Left ventricle myocardium inferior (tissue), 1 donor: Measurements from ENCODE around the gene PRDM2. TPM values are rescaled to one million over a fixed set of nuclear protein-coding genes. Genes with fewer than 3 reads are reported as not detected.

ENCODE experiments used
- DNase-seq: peaks from one replicate; pipeline ENCODE4 v3.0.0-alpha.2; 2020
- H3K27ac ChIP-seq: fragments of 200-600 bp; replicated peaks from 2 replicates; pipeline ENCODE4 v1.8.0; 2021
- H3K27me3 ChIP-seq: fragments of 200-600 bp; 2 replicates; pipeline ENCODE4 v1.8.0; 2021; ENCODE audit warnings: low read depth
- H3K36me3 ChIP-seq: fragments of 200-600 bp; 2 replicates; pipeline ENCODE4 v1.8.0; 2021
- H3K4me1 ChIP-seq: fragments of 200-600 bp; 2 replicates; pipeline ENCODE4 v1.8.0; 2021
- H3K4me3 ChIP-seq: fragments of 200-600 bp; 2 replicates; pipeline ENCODE4 v1.8.0; 2021; ENCODE audit warnings: mild to moderate bottlenecking, moderate library complexity
- H3K9me3 ChIP-seq: fragments of 200-600 bp; replicated peaks from 2 replicates; pipeline ENCODE4 v1.8.0; 2021
- intact Hi-C: fragments of 100-400 bp; cut with micrococcal nuclease; formaldehyde crosslinking; loops from one replicate; pipeline ENCODE4 v1.11.0; 2022
- total RNA-seq: library from RNA; stranded (reverse); fragmentation: NEBNext Ultra II Directional; extraction: Animal tissue kit (Norgen Biotek cat#: 25700); gene quantifications from one replicate; pipeline ENCODE4 v1.2.1, GENCODE V29; 2021
- TF ChIP-seq, protein P1 (sequence below): fragments of 200-600 bp; IDR thresholded peaks from 2 replicates; pipeline ENCODE4 v1.8.0; 2021; ENCODE audit warnings: antibody characterized with exemption, mild to moderate bottlenecking, borderline replicate concordance
- donor health status: DM: no; HTN: yes; CAD: no; lungs with severe emphysema.

PRDM2 gene
- total RNA-seq, 1 donor from 2014 or later, result 36.1 TPM

DNA sequence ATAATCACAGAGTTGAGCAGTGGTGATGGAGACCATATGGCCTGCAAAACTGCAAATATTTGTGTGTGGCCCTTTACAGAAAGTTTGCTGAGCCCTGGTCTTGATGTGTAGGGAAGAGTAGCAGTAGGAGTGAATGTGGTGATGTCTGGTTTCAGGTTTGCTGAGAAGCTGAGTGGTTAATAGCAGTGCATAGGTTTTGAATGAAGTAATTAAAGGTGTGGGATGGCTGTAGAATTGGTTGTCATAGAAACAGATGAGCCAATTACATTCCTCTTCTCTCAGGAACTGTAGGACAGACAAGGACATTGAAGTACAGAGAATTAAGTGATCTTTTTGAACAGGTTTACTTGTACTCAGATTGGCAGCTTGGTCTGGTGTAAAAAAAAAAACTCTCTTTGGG lies 37.4 kb downstream of the PRDM2 start:
- Histone ChIP-seq H3K36me3 (peaks cover 6% of the 10 kb centered on the region), H3K27me3 (no peaks in the 10 kb centered on the region), H3K4me1 (no peaks in the 10 kb centered on the region), H3K27ac (no peak overlapping the region), H3K9me3 (no peaks in the 10 kb centered on the region), H3K4me3 (no peak overlapping the region)
- no peak for DNase-seq
- intact Hi-C loops, result no loop called here
- TF ChIP-seq, protein P1, sequence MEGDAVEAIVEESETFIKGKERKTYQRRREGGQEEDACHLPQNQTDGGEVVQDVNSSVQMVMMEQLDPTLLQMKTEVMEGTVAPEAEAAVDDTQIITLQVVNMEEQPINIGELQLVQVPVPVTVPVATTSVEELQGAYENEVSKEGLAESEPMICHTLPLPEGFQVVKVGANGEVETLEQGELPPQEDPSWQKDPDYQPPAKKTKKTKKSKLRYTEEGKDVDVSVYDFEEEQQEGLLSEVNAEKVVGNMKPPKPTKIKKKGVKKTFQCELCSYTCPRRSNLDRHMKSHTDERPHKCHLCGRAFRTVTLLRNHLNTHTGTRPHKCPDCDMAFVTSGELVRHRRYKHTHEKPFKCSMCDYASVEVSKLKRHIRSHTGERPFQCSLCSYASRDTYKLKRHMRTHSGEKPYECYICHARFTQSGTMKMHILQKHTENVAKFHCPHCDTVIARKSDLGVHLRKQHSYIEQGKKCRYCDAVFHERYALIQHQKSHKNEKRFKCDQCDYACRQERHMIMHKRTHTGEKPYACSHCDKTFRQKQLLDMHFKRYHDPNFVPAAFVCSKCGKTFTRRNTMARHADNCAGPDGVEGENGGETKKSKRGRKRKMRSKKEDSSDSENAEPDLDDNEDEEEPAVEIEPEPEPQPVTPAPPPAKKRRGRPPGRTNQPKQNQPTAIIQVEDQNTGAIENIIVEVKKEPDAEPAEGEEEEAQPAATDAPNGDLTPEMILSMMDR, result no peak

DNA sequence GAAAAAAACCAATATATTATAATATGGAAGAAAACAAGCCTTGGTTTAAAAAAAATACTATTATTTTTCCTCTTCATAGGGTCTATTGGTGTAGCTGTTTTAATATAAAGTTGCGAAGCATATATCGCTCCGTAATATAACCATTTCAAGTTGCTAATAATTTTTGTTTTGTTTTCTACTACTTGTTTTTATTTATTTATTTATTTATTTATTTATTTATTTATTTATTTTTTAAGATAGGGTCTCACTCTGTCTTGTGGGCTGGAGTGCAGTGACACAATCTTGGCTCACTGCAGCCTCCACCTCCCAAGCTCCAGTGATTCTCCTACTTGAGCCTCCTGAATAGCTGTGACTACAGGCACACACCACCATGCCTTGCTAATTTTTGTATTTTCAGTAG lies 46.4 kb downstream of the PRDM2 start:
- Histone ChIP-seq H3K4me1 (peaks cover 30% of the 10 kb centered on the region), H3K9me3 (no peaks in the 10 kb centered on the region), H3K4me3 (no peak overlapping the region), H3K36me3 (peaks cover 11% of the 10 kb centered on the region), H3K27ac (no peak overlapping the region), H3K27me3 (no peaks in the 10 kb centered on the region)
- no peak for DNase-seq
- TF ChIP-seq, protein P1, result no peak
- intact Hi-C loops, result no loop called here

DNA sequence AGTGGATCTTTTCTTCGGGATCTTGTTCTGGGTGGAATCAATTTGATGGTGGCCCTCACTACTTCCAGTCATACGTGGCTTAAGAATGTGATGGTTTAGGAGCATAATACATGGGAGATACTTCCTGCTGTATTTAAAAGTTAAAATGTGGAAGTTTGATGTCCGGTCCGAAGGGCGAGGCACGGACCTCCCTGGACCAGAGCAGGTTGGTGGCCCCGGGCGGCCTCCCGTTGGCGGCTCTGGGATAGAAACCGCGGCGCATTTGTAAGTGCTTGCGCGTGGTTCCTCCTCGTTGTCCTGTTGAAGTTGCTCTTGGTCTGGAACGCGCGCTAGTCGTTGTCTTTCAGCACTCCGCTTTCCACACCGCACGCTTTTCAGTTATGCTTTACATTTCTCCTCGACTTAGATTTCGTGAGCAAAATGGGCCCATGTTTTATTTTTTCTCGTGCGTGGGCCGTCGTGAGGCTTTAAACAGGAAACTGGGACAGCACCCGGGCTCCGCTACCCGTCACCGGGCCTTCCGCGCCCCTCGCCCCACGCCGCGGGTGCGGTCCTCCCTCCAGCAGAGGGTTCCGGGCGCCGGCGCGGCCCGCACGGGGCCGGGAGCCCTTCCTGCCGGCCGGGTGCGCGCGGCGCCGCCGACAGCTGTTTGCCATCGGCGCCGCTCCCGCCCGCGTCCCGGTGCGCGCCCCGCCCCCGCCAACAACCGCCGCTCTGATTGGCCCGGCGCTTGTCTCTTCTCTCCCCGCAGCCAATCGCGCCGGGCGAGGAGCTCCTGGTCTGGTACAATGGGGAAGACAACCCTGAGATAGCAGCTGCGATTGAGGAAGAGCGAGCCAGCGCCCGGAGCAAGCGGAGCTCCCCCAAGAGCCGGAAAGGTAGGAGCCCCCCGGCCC lies 48.9 kb downstream of the PRDM2 start:
- Histone ChIP-seq H3K4me3 (peak overlapping the region; percentile 92), H3K27ac (peak overlapping the region; percentile 95), H3K27me3 (no peaks in the 10 kb centered on the region), H3K9me3 (no peaks in the 10 kb centered on the region), H3K4me1 (peaks cover 55% of the 10 kb centered on the region), H3K36me3 (no peaks in the 10 kb centered on the region)
- intact Hi-C loops, result no loop called here
- peak; percentile 98 for DNase-seq
- TF ChIP-seq, protein P1, result peak; percentile 38

DNA sequence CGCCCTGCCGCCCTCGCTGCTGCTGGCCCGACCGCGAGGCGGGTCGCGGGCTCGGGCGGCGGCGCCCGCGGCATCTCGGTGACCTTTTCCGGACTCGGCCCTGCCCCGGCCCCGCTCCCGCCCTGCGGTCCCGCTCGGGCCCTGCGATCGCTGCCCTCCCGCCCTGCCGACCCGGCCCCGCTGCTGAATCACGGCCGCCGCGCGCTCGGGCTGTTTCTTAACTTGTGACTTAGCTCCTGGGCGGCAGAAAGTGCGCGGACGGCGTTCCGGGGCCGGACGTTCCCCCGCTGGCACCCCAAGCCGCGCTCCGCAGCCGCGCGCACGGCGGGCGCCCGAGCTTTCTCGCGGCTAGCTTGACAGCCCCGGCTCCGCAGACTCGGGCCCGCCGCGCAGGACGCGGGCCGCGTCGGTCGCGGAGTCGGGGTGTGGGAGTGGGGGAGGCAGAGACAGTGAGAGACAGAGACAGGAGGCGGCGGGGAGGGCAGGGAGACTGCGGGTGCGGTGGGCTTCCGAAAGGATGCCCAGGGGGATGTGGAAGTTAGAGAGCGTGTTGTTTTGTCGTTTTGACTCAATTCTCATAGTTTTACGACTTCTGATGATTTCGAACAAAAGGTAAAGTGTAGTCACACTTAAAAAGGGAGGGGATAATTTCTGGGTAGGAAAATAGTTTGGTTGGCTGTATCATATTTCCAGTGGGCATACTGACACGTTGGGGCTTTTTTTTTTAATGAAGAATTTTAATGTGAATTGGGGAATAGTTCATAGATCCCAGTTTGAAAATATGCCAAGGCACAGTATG lies 49.8 kb downstream of the PRDM2 start:
- Histone ChIP-seq H3K4me3 (peak overlapping the region; percentile 92), H3K4me1 (peaks cover 64% of the 10 kb centered on the region)

DNA sequence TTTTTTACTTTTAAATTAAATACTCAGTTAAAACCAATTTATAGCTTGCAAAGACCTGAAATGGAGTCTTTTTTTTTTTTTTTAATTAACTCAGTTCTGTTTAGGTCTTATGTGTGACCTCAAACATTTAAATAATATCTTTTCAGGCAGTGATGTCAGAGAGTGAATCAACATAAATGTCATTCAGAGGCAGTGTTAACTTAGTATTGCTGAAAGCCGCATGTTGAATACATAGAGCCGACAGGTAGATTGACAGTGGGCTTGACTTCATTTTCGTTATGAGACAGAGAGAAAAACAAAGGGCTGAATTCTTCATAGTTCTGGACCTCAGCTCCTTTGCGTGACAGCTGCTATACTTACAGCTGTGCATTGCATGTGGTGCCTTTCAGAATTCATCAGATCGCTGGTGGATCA lies 51.5 kb downstream of the PRDM2 start:
- TF ChIP-seq, protein P1, result no peak
- Histone ChIP-seq H3K36me3 (no peaks in the 10 kb centered on the region), H3K4me1 (peaks cover 81% of the 10 kb centered on the region), H3K27ac (no peak overlapping the region), H3K4me3 (peak overlapping the region; percentile 92), H3K27me3 (no peaks in the 10 kb centered on the region), H3K9me3 (no peaks in the 10 kb centered on the region)
- no peak for DNase-seq
- intact Hi-C loops, result no loop called here

More for the DNA sequence above, 49.8 kb downstream of the PRDM2 start:
- intact Hi-C loops, result no loop called here
- Histone ChIP-seq H3K9me3 (no peaks in the 10 kb centered on the region), H3K27ac (peak overlapping the region; percentile 95), H3K36me3 (no peaks in the 10 kb centered on the region), H3K27me3 (no peaks in the 10 kb centered on the region)
- peak; percentile 70 for DNase-seq
- TF ChIP-seq, protein P1, result no peak
